Stomach (tissue), 9 donors: ENCODE measurements around the gene WDR37. TPM values are rescaled to one million over a fixed set of nuclear protein-coding genes. Genes with fewer than 3 reads are reported as not detected.

Source experiments
- DNase-seq, 2 donors: peaks; one replicate each; pipeline versions ENCODE4 v3.0.0 to v3.0.0-alpha.2; 2013 to 2019
- H3K27ac ChIP-seq, 5 donors: fragments of 200-600 bp in 4 of 5; sonication (generic) in 4 of 5; one replicate each; pipeline ENCODE4 v1.5.1; 2013 to 2019; ENCODE audit warnings: mild to moderate bottlenecking in 1 of 5, moderate library complexity in 1 of 5
- H3K27me3 ChIP-seq, 3 donors: fragments of 200-600 bp; sonication (generic); one replicate each; pipeline ENCODE4 v1.5.1; 2017 to 2019; ENCODE audit warnings: mixed run types in 1 of 3
- H3K36me3 ChIP-seq, 4 donors: fragments of 200-600 bp; sonication (generic); 1 replicate in 3 of 4; 2 replicates in 1 of 4; pipeline ENCODE4 v1.5.1; 2016 to 2019
- H3K4me1 ChIP-seq, 4 donors: fragments of 200-600 bp; sonication (generic); one replicate each; pipeline ENCODE4 v1.5.1; 2016 to 2019
- H3K4me3 ChIP-seq, 4 donors: fragments of 200-600 bp; sonication (generic) in 3 of 4; one replicate each; pipeline ENCODE4 v1.5.1; 2016 to 2019; ENCODE audit warnings: mild to moderate bottlenecking in 1 of 4
- H3K9me3 ChIP-seq, 4 donors: fragments of 200-600 bp; sonication (generic); one replicate each; pipeline ENCODE4 v1.5.1; 2016 to 2019
- EP300 ChIP-seq: sonication (generic); formaldehyde crosslinking; IDR thresholded peaks from one replicate; pipeline ENCODE4 v1.6.1; 2017; ENCODE audit warnings: antibody characterized with exemption
- POLR2A ChIP-seq, 4 donors: fragments of 450-650 bp; IDR thresholded peaks; one replicate each; pipeline ENCODE4 v1.6.1; 2016; ENCODE audit warnings: antibody characterized with exemption in 4 of 4, control low read depth in 2 of 4, mild to moderate bottlenecking in 1 of 4, moderate library complexity in 1 of 4
- POLR2AphosphoS5 ChIP-seq, 3 donors: sonication (generic); formaldehyde crosslinking; IDR thresholded peaks; one replicate each; pipeline ENCODE4 v1.6.1; 2016; ENCODE audit warnings: antibody characterized with exemption in 3 of 3
- WGBS, 5 donors: extraction: QIAGEN DNeasy Blood & Tissue Kit in 3 of 5; methylation state at CpG; one replicate each; pipeline versions ENCODE4 v1.1.5 to v1.1.7; 2013 to 2018; 5-methylcytosine and 5-hydroxymethylcytosine counted together
- intact Hi-C: fragments of 100-400 bp; cut with DNase I; formaldehyde crosslinking; loops from one replicate; pipeline ENCODE4 v1.15.1; 2023; ENCODE audit warnings: low total_unique reads
- polyA plus RNA-seq, 3 donors: library from polyadenylated mRNA; stranded (reverse); fragments of 200-250 nt; gene quantifications; one replicate each; pipeline ENCODE4 v1.2.3, GENCODE V29; 2013
- total RNA-seq, 5 donors: library from RNA; depleted of rRNA; stranded (reverse); fragments of >200 nt; gene quantifications; one replicate each; pipeline versions ENCODE4 v1.1.0 to v1.2.3, GENCODE V29; 2014 to 2016
- TF ChIP-seq, protein P1 (sequence below), 7 experiments: fragments of 450-650 bp in 4 of 7; fragments of 200-600 bp in 3 of 7; sonication (generic) in 3 of 7; IDR thresholded peaks; one replicate each; pipeline ENCODE4 v1.5.1; 2016 to 2019; ENCODE audit warnings: antibody characterized with exemption in 7 of 7, control low read depth in 2 of 7, mild to moderate bottlenecking in 1 of 7
- donor health status: healthy with polysubstance abuse.
- donor health status: Bipolar disorder and iron deficiency.
- donor health status: healthy.

Gene WDR37
- total and polyA plus RNA-seq, 8 donors, result 5.3 to 165 (median 12.6) TPM

DNA sequence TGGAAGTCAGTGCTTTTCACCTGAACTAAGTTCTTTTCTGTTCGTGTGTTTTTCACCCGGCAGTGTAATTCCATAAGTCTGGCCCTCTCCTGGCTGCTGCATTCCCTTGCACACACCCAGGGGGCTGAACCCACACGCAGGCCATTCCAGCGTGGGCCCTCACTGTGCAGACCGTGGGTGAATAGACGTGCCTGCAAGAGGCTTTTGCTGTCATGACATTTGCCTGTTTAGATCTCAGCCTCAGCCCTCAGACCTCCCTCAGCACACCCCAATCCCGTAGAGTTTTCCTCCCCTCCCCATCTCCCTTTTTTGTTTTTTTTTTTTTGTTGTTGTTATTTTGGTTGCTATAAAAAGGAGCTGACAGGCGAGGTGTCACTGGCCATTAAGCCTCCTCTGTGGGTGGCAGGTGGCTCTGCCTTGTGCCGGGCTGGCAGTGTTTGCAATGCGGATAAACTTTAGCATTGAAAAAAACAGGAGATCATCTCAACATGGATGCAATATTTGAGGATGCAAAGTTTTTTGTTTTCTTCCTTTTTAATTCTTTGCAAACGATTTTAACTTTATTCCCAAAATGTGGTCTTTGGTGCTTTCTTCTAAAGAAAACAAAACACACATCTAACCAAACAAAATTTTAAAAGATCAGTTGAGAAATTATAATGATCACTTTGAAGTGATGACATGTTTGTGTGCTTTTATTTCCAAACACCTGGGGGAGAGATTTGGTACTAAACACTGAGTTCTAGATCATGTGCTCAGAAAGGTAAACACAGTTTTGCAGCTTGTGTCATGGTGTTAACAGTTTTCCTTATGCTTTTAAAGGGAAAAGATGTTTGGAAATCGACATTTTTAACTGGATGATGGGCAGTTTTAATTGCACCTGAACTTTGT, 58.8 kb downstream of the WDR37 start:
- H3K4me3 ChIP-seq, result no peak overlapping the region
- no peaks in the 10 kb centered on the region for H3K27me3 ChIP-seq
- TF ChIP-seq POLR2AphosphoS5 (IDR thresholded peaks at IDR 0.05), result no peak
- TF ChIP-seq, protein P1, sequence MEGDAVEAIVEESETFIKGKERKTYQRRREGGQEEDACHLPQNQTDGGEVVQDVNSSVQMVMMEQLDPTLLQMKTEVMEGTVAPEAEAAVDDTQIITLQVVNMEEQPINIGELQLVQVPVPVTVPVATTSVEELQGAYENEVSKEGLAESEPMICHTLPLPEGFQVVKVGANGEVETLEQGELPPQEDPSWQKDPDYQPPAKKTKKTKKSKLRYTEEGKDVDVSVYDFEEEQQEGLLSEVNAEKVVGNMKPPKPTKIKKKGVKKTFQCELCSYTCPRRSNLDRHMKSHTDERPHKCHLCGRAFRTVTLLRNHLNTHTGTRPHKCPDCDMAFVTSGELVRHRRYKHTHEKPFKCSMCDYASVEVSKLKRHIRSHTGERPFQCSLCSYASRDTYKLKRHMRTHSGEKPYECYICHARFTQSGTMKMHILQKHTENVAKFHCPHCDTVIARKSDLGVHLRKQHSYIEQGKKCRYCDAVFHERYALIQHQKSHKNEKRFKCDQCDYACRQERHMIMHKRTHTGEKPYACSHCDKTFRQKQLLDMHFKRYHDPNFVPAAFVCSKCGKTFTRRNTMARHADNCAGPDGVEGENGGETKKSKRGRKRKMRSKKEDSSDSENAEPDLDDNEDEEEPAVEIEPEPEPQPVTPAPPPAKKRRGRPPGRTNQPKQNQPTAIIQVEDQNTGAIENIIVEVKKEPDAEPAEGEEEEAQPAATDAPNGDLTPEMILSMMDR (IDR thresholded peaks at IDR 0.05), result no peak
- no peak for TF ChIP-seq EP300
- TF ChIP-seq POLR2A (IDR thresholded peaks at IDR 0.05), result no peak
- intact Hi-C loops, result no loop called here
- H3K36me3 ChIP-seq, result peaks cover 33 to 96% (median 91%) of the 10 kb centered on the region in 4 donors
- H3K4me1 ChIP-seq, result peaks cover 0 to 5% (median 0%) of the 10 kb centered on the region in 4 donors
- no peak for DNase-seq
- 74 to 80% (median 77%) methylated on average over 12 of the region's 12 CpGs for WGBS, 5 donors
- H3K9me3 ChIP-seq, result no peaks in the 10 kb centered on the region
- no peak overlapping the region for H3K27ac ChIP-seq

DNA sequence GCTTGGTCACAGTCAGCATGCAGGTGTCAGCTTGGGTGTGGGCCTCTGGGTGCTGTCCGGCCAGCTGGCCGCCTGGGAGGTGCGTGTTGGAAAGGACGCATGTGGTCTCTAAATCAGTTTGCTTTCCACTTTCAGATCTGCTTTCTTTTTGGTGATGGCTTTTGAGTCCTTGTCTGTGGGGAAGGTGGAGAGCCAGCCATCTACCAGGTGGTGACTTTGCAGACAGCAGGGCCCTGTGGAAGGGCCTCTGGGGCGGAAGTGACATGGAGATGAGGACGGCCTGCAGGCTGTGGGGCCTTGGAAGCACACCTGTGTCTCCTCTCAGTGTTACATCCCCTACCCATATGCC, 59.4 kb downstream of the WDR37 start:
- Histone ChIP-seq H3K9me3 (no peaks in the 10 kb centered on the region), H3K4me3 (no peak overlapping the region), H3K27ac (no peak overlapping the region), H3K4me1 (peaks cover 0 to 2% (median 0%) of the 10 kb centered on the region in 4 donors), H3K36me3 (peaks cover 35 to 96% (median 92%) of the 10 kb centered on the region in 4 donors), H3K27me3 (no peaks in the 10 kb centered on the region)
- DNase-seq, result peak in 1 of 2 donors; percentile 20
- TF ChIP-seq POLR2A (IDR thresholded peaks at IDR 0.05) (no peak), EP300 (no peak), POLR2AphosphoS5 (IDR thresholded peaks at IDR 0.05) (no peak)
- TF ChIP-seq, protein P1 (IDR thresholded peaks at IDR 0.05), result no peak
- intact Hi-C loops, result no loop called here
- WGBS, 5 donors, result 65 to 84% (median 82%) methylated on average over 6 of the region's 6 CpGs

DNA sequence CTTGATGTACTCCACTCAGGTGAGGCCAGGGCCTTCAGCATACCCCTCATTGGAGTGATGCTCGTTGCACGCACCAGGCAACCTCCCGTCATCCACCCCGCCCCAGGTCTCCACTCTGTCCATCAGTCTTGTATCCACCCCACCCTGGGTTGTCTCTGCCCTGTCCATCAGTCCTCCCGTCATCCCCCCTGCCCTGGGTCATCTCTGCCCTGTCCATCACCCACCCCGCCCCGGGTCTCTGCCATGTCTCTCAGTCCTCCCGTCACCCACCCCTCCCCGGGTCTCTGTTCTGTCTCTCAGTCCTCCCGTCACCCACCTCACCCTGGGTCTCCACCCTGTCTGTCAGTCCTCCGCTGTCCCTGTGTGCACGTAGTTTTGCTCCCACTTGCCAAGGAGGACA, 59.9 kb downstream of the WDR37 start:
- intact Hi-C loops, result no loop called here
- Histone ChIP-seq H3K27me3 (no peaks in the 10 kb centered on the region), H3K4me3 (no peak overlapping the region), H3K4me1 (no peaks in the 10 kb centered on the region), H3K27ac (no peak overlapping the region), H3K9me3 (no peaks in the 10 kb centered on the region), H3K36me3 (peaks cover 35 to 97% (median 94%) of the 10 kb centered on the region in 4 donors)
- 89 to 93% (median 91%) methylated on average over 12 of the region's 12 CpGs for WGBS, 5 donors
- no peak for DNase-seq
- TF ChIP-seq, protein P1 (IDR thresholded peaks at IDR 0.05), result no peak
- TF ChIP-seq EP300, result no peak
- no peak for TF ChIP-seq POLR2AphosphoS5 (IDR thresholded peaks at IDR 0.05)
- TF ChIP-seq POLR2A (IDR thresholded peaks at IDR 0.05), result no peak

- intact Hi-C loops, result no loop called here
- TF ChIP-seq POLR2A (IDR thresholded peaks at IDR 0.05) (no peak), POLR2AphosphoS5 (IDR thresholded peaks at IDR 0.05) (no peak)
- TF ChIP-seq, protein P1 (IDR thresholded peaks at IDR 0.05), result no peak
- H3K27ac ChIP-seq, result no peak overlapping the region
- no peak for DNase-seq
- peaks cover 43 to 97% (median 96%) of the 10 kb centered on the region in 4 donors for H3K36me3 ChIP-seq
- H3K9me3 ChIP-seq, result no peaks in the 10 kb centered on the region
- no peaks in the 10 kb centered on the region for H3K27me3 ChIP-seq
- no peak overlapping the region for H3K4me3 ChIP-seq
- no peaks in the 10 kb centered on the region for H3K4me1 ChIP-seq
- WGBS, 5 donors, result 89 to 92% (median 91%) methylated on average over 10 of the region's 10 CpGs
Measured at GRCh38 chr10:1116696-1117280, 60.6 kb downstream of the WDR37 start.
